ENCODE measurements around the gene VPS9D1.

GRCh38 chr16:89741342-89742014 is 20.8 kb upstream of the VPS9D1 start:
- TF ChIP-seq POLR2A (IDR thresholded peaks at IDR 0.05; ENCODE audit: low read length), result peak; percentile 22
- no peak for TF ChIP-seq GATA1 (IDR thresholded peaks at IDR 0.05; ENCODE audit: low read depth, low read length)

Measured in erythroblast (primary cell).